ENCODE results near the gene PHLDA2.

DNA sequence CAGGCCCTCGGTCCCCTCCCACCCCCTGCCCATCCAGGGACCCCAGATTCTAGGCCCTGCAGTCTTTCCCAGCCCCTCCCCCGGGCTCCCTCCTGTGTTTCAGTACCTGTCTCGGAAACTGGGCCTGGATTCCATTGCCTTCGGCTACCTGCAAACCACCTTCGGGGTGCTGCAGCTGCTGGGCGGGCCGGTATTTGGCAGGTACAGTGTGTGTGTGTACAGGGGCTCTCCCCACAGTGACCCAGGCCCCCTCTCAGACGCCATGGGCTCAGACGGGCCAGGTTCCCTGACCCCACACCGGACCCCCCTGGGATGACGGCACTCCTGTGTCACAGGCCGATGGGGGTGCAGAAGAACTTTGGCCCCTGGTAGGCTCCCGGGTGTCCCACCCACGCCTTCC is 21.1 kb downstream of the PHLDA2 start:
- TF ChIP-seq, protein P1, sequence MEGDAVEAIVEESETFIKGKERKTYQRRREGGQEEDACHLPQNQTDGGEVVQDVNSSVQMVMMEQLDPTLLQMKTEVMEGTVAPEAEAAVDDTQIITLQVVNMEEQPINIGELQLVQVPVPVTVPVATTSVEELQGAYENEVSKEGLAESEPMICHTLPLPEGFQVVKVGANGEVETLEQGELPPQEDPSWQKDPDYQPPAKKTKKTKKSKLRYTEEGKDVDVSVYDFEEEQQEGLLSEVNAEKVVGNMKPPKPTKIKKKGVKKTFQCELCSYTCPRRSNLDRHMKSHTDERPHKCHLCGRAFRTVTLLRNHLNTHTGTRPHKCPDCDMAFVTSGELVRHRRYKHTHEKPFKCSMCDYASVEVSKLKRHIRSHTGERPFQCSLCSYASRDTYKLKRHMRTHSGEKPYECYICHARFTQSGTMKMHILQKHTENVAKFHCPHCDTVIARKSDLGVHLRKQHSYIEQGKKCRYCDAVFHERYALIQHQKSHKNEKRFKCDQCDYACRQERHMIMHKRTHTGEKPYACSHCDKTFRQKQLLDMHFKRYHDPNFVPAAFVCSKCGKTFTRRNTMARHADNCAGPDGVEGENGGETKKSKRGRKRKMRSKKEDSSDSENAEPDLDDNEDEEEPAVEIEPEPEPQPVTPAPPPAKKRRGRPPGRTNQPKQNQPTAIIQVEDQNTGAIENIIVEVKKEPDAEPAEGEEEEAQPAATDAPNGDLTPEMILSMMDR (IDR thresholded peaks at IDR 0.05), result no peak
- TF ChIP-seq POLR2A (IDR thresholded peaks at IDR 0.05), result no peak
